GM12874 (cell line): Measurements from ENCODE around the gene KCNK1.

ENCODE experiments used
- TF ChIP-seq, protein P1 (sequence below): IDR thresholded peaks from 2 replicates; pipeline ENCODE4 v1.5.1; 2011; ENCODE audit warnings: low read depth, mild to moderate bottlenecking, control low read depth, low read length, moderate library complexity; ENCODE audit not compliant: insufficient read depth

Gene KCNK1

DNA sequence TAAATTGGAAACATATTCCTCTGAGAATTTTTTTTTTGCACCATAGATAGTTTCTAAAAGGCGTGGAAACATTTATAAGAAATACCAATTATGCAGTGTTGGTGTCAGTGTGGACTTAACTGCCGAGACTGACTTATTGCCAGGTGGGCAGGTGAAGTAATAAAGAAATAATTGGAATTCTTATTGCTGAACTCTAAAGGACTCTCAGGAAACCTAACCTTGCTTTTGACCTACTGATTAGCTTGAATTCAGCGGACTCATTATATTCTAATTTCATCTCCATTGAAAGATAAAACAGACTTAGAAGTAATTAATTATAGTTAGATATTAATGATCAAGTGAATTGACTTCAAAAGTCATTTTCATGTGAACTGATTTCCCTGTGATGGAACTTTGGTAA lies 26.3 kb downstream of the KCNK1 start:
- TF ChIP-seq, protein P1, sequence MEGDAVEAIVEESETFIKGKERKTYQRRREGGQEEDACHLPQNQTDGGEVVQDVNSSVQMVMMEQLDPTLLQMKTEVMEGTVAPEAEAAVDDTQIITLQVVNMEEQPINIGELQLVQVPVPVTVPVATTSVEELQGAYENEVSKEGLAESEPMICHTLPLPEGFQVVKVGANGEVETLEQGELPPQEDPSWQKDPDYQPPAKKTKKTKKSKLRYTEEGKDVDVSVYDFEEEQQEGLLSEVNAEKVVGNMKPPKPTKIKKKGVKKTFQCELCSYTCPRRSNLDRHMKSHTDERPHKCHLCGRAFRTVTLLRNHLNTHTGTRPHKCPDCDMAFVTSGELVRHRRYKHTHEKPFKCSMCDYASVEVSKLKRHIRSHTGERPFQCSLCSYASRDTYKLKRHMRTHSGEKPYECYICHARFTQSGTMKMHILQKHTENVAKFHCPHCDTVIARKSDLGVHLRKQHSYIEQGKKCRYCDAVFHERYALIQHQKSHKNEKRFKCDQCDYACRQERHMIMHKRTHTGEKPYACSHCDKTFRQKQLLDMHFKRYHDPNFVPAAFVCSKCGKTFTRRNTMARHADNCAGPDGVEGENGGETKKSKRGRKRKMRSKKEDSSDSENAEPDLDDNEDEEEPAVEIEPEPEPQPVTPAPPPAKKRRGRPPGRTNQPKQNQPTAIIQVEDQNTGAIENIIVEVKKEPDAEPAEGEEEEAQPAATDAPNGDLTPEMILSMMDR: no peak

DNA sequence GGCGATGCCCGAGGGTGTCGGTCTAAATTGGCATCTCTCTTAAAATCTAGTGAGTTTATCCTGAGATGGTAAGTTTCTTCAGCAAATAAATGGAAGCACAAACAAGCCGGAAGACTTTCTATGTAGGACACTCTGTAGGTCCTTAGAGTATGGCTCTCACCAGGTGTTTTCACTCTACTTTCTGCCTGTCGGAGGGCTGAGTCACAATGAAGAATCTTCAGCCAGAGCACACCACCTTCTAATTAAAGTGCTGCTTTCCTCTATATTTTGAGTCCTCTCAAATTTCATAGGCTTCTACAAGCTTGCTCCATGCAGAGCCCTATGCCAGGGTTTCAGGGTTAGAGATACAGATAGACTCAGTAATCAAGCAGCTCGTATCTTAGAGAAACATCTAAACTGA lies 27.1 kb downstream of the KCNK1 start:
- TF ChIP-seq, protein P1: no peak

GRCh38 chr1:233647073-233647472 lies 33.2 kb downstream of the KCNK1 start:
- TF ChIP-seq, protein P1: no peak

- TF ChIP-seq, protein P1: no peak
These were observed 33.7 kb downstream of the KCNK1 start for GRCh38 chr1:233647636-233648035.

DNA sequence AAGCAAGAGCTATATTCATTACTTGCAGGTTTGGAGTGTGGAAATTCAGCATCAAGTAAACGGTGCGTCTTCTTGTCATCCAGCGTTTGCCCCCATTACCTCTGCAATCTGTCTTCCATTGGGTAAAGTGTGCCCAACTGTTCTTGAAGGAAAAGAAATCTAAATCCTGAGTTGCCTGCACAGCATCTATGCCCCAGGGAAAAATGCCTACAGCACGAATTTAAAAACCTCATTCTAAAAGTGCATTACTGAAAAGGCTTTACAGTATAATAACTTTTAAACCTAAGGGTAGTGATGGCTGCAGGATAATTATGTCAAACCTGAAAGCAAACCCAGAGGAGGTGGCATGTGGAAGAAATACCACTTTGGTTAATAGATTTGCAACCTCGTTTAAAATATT lies 37.2 kb downstream of the KCNK1 start:
- TF ChIP-seq, protein P1: no peak

- TF ChIP-seq, protein P1: no peak
These were observed 37.8 kb downstream of the KCNK1 start for GRCh38 chr1:233651563-233652233.

- TF ChIP-seq, protein P1: no peak
These were observed 38.6 kb downstream of the KCNK1 start for GRCh38 chr1:233652526-233652925.
